GM19324 (cell line): Measurements from ENCODE around the gene OLFM2.
"Not testable (repeated sequence)": the region's sequence is repeated elsewhere in the genome, so short reads cannot be mapped to it uniquely, and the experiment has no call there.

ENCODE experiments used
- ATAC-seq: cut with Tn5 transposase; IDR thresholded peaks from one replicate; pipeline ENCODE4 v1.9.1; 2021; ENCODE audit warnings: mild to moderate bottlenecking, moderate library complexity; ENCODE audit not compliant: unreplicated experiment, low FRiP score

Gene OLFM2

DNA sequence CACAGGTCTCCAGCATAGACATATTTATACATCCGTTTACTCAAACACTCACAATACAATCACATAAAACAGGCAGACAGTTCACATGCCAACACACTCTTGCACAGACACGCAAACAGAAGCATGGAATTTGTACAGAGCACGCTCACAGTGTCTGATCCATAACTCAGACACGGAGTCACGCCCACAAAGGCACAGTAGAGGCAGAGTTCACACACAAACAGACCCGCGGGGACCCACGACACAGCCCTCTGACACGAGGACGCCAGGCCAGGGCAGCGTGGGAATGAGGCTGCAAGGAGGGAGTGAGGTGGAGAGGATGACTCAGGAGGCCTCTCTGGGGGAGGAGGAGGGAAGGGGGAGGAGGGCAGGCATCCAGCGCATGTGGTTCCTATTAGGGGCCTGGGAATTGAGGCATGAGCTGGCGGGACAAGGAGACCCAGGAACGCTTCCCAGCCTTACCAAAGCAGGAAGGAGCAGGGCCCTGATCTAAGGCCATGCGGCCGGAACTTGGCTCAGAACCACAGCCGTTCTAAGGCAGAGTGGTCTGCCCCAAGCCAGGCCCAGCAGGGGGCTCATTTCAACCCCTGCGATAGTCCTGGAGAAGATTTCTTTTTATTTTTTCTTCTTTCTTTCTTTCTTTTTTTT lies 9.1 kb upstream of the OLFM2 start:
- no peak for ATAC-seq

DNA sequence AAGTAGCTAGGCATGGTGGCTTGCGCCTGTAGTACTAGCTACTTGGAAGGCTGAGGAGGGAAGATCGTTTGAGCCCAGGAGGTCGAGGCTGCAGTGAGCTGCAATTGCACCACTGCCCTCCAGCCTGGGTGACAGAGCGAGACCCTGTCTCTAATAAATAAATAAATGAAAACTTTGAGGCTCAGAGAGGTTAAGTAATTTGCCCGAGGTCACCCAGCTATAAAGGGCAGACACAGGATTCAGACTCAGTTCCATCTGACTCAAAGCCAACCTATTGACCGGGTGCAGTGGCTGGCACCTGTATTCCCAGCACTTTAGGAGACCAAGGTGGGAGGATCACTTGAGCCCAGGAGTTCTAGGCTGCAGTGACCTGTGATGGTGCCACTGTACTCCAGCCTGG lies 7.4 kb upstream of the OLFM2 start:
- ATAC-seq, result no peak

DNA sequence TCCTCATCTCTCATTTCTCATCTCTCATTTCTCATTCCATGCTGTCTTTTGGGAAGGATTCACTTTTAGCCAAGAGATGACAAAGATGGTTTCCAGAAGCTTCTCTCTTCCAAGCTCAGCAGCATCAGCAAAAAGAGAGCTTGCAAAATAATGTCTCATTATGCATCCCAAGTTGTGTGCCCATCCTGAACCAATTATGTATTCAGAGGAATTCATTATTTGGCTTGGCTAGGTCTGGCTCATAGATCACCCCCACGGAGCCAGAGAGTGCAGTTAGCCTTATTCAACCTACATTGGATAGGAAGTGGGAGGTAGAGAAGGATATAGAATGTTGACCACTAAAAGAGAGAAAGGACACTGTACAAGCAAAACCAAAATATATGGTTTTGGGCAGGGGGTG lies 5.4 kb upstream of the OLFM2 start:
- no peak for ATAC-seq

DNA sequence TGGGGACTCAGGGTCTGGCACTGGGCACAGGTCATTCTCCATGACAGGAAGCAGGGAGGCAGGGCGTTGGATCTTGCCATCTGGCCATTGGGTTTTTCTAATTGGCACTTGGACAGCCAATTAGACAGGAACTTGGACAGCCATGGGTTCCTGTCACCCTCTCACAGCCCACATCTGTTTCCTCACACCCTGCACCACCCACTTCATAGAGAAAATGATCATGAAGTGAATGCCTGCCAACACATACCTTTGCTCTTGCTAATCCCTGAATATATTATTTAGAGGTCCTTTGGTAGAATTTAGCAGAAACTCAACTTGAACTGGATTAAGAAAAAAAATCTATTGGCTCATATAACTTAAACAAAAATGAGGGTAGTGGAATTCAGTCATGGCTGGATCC lies 4.9 kb upstream of the OLFM2 start:
- no peak for ATAC-seq

DNA sequence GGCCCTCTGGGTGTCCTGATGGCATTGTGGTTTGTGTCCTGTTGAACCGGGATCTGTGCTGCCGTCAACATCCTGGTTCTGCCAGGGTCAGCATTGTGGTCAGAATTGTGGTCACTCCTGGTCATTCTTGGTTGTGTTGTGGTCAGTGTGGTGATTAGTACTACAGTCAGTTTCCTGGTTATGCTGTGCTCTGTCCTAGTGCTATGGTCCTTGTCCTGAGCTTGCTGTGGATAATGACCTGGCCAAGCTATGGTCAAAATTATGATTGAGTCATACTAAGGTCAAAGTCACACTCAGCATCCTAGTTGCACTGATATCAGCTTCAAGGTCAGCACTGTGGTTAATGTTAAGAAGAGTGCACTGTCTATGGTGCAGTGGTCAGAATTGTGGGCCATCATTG lies 4.5 kb upstream of the OLFM2 start:
- ATAC-seq, result no peak

DNA sequence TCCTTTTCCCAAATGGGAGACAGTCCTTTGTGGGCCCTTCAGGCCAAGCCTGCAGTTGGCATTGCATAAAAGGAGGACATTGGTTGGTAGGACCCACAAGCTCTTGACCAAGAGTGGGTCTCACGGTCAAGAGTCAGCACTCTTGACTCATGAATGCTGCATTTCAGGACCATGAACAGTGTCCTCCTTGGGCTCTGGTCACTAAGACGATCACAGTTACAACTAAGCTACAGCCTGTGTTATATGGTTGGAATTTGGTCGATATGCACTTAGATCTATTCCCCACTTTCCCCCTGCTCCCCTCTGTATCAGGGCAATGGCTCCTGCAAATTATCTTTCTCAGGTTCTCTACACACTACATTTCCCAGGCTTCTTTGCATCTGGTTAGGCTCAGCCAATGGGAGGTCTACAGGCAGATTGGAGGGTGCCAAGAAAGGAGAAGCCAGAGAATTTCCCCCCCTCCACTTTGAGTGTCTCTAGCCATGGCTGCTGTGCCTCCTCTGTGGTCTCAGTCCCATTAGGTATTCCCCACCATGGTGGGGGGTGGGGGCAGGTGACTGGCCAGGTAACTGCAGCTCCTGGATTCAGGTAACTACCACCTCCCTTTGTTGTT lies 3.1 kb upstream of the OLFM2 start:
- ATAC-seq, result no peak

DNA sequence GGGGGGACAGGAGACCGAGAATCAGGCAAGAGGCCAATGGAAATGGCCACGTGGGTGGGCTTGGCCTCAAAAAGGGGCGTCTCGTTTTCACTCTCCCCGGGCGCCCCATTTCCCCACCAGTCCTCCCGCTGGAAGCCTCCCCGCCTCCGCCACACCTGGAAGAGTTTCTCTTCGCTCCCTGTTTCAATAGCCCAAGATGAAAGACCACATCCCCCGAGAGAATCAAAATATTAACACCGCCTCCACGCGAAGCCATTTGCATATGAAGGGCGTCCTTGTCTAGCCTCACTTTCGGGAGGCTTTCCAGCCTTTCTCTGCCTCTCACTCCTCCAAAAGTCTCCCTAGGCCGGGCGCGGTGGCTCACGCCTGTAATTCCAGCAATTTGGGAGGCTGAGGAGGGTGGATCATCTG lies 691 bp upstream of the OLFM2 start:
- no peak for ATAC-seq

DNA sequence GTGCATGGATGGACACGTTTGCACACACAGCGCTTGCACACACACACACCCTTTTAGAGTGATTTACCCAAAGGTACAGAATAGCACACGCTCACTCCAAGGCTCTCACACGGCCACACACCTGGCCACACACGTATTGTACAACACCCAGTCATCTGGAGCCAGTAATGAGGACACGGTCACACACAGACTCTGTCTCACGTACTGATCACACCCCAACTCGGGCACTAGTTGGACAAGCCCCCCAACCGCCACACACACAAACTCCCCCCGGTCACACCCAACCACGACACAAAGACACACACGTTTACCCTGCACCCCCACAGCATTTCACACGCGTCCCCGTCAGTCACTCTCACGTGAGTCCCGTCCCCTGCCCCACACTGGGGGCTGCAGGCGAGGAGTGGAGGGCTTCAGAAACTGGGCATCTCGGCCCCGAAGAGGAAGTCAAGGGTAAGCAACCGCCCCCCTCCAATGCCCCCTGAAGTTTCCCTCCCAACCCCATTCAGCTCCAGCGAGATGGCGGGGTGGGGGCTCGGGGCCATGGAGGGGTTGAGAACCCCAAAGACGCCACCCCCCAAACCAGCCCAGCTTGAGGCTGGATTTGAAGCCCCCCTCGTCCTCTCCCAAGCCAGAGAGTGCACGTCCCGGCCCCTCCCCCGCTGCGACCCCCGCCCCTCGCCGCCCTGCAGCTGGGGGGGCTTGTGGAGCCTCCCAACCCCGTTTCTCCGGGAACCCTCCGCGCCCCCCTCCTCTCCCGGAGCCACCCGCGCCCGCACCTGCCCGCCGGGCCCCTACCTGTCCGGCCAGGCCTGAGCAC lies 599 bp downstream of the OLFM2 start:
- no peak for ATAC-seq

DNA sequence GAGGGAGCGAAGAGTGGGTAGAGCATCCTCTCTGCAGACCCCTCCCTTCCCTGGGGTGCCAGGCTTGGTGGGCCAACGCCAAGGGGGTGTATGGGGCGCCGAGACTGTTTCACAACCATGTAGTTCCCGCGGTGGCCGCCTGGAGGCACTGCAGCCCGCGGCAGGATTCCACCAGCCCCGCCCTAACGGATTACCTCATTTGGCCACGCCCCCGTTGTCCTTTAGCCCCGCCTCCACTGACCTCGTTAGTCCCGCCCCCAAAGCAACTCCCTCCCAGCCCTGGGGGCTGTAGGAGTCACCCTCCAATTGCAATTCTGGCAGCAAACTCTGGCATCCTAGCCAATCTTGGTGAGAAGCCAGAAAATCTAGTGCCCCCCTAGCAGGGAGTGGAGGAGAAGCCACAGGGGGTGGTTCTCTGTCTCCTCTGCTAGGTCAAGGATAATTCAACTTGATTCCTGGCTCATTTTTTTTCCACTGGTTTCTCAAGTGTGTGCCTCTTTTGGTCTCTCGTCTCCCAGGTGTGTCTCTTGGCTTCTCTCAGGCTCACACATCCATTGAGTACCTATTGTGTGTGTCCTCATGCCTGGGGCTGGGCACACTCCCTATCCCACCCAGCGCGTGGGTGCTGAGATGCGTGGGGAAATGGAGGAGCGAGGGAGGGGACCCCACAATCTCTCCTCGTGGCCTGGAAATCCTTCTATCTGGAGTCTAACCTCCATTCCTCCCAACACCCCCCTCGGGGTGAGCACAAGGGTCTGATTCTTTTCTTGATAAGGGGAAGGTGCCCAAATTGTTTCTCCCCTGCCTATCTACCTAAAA lies 2.0 kb downstream of the OLFM2 start:
- ATAC-seq, result no peak

DNA sequence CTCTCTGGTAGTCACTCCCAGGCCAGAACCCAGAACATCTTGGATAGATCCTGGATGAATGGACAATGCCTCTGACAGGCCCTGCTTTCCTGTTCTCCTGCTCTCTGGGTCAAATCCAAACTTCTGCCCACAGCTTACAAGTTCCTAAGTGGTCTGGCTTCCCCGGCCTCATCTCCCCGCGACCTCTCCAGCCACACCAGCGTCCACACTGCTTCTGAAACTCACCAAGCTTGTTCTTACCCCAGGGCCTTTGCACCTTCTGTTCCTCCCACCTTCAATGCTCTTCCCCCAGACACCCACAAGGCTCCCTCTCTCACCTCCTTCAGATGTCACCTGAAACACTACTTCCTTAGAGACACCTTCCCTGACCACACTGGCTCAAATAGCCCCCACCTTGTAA lies 3.5 kb downstream of the OLFM2 start:
- ATAC-seq, result no peak

DNA sequence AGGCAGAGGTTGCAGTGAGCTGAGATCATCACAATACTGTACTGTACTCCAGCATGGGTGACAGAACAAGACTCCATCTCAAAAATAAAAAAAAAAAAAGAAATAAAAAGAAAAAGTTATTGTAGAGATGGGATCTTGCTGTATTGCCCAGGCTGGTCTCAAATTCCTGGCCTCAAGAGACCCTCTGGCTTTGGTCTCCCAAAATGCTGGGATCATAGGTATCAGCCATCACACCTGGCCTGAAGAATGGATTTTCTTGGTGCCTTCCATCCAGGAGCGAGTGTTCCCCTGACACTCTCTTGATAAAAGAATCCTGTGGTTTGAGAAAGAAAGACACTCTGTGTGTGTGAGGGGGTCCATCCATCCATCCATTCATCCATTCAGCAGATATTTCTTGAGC lies 4.7 kb downstream of the OLFM2 start:
- no peak for ATAC-seq

DNA sequence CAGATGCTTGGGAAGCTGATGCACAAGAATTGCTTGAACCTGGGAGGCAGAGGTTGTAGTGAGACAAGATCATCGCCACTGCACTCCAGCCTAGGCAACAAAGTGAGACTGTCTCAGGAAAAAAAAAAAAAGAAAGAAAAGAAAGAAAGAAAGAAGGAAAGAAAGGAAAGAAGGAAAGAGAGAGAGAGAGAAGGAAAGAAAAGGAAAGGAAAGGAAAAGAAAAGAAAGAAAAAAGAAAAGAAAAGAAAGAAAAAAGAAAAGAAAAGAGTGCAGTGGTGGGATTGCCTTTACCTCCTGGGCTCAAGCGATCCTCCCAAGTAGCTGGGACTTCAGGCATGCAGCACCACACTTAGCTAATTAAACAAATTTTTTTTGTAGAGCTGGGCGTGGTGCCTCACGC lies 12.9 kb downstream of the OLFM2 start:
- ATAC-seq, result no peak

DNA sequence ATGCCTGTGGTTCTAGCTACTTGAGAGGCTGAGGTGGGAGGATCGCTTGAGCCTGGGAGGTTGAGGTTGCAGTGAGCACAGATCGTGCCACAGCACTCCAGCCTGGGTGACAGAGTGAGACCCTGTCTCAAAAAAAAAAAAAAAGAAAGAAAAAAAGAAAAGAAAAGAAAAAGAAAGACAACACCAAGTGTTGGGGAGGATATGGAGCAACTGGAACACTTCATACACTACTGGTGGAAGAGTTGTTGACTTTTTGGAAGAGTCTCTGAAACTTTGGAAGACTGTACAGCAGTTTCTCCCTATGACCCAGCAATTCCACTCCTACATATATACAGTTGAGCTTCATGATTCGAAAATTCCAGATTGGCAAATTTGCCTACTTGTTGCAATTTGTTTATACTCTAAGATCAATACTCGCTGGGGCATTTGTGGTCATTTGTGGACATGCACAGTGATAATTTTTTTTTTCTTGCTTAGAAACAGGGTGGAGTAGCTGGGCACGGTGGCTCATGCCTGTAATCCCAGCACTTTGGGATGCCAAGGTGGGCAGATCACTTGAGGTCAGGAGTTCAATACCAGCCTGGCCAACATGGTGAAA lies 13.4 kb downstream of the OLFM2 start:
- not testable (repeated sequence) for ATAC-seq

DNA sequence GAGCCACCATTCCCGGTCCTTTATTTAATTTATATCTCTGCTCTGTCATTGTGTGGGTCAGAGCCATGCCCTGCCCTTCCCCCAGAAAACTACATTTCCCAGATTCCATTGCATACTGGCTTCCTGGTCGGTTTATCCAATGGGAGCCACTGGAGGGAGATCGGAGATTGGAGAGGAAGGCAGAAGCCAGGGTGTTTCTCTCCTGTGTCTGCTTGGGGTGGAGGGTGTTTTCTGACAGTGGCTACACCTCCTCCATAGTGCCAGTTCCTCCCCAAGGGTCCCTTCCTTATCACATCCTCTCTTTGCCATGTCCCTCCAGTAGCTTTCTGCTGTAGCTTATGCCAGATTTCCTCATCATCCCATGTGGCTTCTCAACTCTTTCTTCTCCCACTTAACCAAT lies 19.0 kb downstream of the OLFM2 start:
- no peak for ATAC-seq

DNA sequence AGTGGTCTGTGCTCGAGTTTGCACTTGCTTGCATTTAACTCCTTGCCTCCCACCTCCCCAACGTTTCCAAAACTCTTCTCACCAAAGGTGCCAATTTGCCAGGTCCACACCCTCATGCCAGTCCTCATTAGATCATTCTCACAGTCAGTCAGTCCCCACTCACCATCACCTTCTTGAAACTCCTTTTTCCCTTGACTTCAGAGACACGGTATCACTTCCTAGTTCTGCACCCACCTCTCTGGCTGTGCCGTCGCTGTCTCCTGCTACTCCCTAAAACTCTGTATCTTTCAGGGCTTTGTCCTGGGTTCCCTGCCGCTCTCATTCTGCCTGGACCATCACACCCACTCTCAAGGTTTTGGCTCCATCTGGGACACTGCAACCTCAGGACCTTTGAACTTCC lies 19.6 kb downstream of the OLFM2 start:
- ATAC-seq, result no peak

DNA sequence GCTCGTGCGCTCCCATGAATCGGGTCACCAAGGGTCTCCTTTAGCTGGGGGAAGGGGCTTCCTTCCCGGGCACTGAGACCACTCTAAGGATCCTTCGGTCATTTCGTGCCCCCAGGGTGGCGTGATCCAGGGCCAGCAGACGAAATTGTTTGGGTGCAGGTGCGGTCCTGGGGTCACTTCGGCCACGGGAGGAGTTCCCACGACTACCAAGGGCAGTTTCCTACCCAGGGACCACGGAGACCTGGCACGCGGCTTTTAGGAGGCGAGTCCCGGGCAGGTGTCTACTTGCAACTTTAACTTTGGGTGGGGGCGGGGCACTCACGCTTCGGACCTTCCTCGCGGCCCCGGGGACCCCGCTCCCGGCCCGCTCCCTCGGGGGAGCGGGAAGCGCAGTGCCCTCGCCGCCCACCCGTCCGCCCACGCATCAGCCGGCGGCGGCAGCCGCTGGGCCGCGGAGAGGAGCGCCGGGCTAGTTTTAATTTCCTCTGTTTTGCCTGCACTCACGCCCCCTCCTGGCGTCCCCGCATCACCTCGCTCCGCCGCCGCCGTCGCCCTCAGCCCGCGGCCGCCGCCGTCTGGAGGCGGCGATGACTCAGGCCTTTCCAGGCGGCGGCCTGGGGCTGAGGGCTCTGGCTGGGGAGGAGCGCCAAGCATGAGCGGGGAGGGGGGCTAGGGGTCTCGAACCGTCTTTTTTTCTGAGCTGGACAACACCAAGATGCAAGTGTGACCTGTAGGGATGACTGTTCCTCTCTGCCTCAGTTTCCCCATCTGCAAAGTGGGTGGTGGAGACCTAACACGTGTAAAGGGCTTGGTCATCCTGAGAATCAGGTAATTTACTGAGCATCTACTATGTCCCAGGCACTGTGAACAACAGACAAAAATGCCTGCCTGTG lies 21.8 kb downstream of the OLFM2 start:
- ATAC-seq, result no peak

DNA sequence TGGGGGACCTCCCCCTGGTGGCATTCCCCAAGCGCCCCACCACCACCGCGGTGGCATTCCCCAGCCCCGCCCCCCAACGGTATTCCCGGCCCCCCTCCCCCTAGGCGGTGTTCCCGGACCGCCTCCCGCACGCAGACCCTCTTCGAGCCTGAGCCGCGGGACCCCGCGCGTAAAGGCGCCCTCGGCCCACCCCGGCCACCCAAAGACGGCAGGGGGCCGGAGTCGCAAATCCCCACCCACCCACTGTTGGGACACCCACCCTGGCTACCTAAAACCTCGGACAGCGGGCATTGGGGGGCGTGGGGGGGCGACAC lies 22.4 kb downstream of the OLFM2 start:
- ATAC-seq, result no peak

DNA sequence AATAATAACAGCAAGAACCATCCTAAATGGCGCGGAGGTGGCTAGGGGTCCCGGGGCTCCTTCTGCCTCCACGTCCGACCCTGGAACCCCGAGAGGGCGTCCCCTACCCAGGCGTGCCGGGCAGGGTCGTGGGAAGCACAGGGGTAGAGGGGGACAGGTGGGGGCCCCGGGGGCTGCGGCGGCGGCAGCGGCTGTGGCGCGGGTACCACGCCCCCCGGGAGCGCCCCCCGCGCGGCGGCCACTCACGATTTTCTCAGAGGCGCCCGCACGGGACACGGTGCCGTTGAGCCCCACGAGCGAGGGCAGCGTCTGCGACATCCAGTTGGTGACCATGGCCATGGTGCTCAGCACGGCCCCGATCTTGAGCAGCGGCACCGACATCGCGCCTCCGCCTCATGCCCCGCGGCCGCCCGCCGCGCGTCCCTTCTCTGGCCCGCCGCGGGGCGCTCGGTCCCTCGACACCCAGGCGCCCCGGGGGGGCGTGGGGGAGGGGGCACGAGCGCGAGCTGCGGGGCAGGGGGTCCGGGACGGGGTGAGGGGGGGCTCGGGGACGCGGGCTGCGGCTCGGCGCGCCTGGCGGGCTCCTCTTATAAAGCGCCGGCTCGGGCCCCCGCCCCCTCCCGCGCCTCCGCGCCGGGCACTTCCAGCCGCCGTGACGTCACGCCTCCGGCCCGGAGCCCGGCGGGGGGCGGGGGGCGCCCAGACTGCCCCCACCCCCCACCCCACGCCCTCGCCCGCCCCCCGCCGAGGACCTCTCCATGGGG lies 22.9 kb downstream of the OLFM2 start:
- ATAC-seq, result no peak
